Right cardiac atrium (tissue), 5 donors: ENCODE measurements around the gene ATG3. TPM values are rescaled to one million over a fixed set of nuclear protein-coding genes. Genes with fewer than 3 reads are reported as not detected.

Source experiments
- polyA plus RNA-seq: library from polyadenylated mRNA; stranded (reverse); fragments of 200-250 nt; gene quantifications from one replicate; pipeline ENCODE4 v1.2.3, GENCODE V29; 2013
- total RNA-seq, 4 donors: library from RNA; stranded (reverse); fragmentation: NEBNext Ultra II Directional; extraction: Animal tissue kit (Norgen Biotek cat#: 25700); gene quantifications; one replicate each; pipeline ENCODE4 v1.2.1, GENCODE V29; 2021
- donor health status: healthy with polysubstance abuse.
- donor health status: DM: no; HTN: yes; CAD: no.
- donor health status: DM: no; HTN: no; CAD: no.
- donor health status: DM: no; HTN: yes; CAD: no; lungs with severe emphysema.
- donor health status: DM: yes; HTN: yes; CAD: no.

ATG3 gene
- total and polyA plus RNA-seq, 5 donors = 36.5 to 45.0 (median 40.9) TPM

Other genes with a start within 250 kb of the ATG3 start
- gene CD200, start 228.8 kb downstream of the ATG3 start, total RNA-seq = 1 to 10 TPM; 2.8 to 4.5 (median 3.6) TPM
- gene CD200, start 228.8 kb downstream of the ATG3 start, polyA plus RNA-seq = 4.0 TPM
- gene BTLA, start 62.5 kb downstream of the ATG3 start, total RNA-seq = under 1 TPM in 1 of 4 donors, not detected in 3; 0.14 TPM
- 0.09 TPM for gene BTLA, start 62.5 kb downstream of the ATG3 start, polyA plus RNA-seq
- gene SLC35A5, start 83 bp upstream of the ATG3 start, total RNA-seq = 10 to 100 TPM; 16.5 to 21.8 (median 18.2) TPM
- gene SLC35A5, start 83 bp upstream of the ATG3 start, polyA plus RNA-seq = 10.8 TPM
- gene CCDC80, start 79.2 kb upstream of the ATG3 start, total RNA-seq = 100 to 1,000 TPM; 123 to 187 (median 152) TPM
- 20.3 TPM for gene CCDC80, start 79.2 kb upstream of the ATG3 start, polyA plus RNA-seq